ENCODE data around the gene CHMP1B.

- TF ChIP-seq YY1 (IDR thresholded peaks at IDR 0.05; ENCODE audit: insufficient read depth, insufficient read length), result no peak
- no peak for TF ChIP-seq ZNF274 (IDR thresholded peaks at IDR 0.05; ENCODE audit: low read depth, low read length)
Measured at GRCh38 chr18:11851146-11851805, at the start of gene CHMP1B.
